ENCODE data around the gene IL4R.

The IL4R gene

GRCh38 chr16:27322858-27323780 is 9.3 kb downstream of the IL4R start:
- no peak for TF ChIP-seq ZFX (IDR thresholded peaks at IDR 0.05)
- TF ChIP-seq, protein P1, sequence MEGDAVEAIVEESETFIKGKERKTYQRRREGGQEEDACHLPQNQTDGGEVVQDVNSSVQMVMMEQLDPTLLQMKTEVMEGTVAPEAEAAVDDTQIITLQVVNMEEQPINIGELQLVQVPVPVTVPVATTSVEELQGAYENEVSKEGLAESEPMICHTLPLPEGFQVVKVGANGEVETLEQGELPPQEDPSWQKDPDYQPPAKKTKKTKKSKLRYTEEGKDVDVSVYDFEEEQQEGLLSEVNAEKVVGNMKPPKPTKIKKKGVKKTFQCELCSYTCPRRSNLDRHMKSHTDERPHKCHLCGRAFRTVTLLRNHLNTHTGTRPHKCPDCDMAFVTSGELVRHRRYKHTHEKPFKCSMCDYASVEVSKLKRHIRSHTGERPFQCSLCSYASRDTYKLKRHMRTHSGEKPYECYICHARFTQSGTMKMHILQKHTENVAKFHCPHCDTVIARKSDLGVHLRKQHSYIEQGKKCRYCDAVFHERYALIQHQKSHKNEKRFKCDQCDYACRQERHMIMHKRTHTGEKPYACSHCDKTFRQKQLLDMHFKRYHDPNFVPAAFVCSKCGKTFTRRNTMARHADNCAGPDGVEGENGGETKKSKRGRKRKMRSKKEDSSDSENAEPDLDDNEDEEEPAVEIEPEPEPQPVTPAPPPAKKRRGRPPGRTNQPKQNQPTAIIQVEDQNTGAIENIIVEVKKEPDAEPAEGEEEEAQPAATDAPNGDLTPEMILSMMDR (conservative IDR thresholded peaks at IDR 0.05): no peak
- no peak overlapping the region for H3K27ac ChIP-seq

DNA sequence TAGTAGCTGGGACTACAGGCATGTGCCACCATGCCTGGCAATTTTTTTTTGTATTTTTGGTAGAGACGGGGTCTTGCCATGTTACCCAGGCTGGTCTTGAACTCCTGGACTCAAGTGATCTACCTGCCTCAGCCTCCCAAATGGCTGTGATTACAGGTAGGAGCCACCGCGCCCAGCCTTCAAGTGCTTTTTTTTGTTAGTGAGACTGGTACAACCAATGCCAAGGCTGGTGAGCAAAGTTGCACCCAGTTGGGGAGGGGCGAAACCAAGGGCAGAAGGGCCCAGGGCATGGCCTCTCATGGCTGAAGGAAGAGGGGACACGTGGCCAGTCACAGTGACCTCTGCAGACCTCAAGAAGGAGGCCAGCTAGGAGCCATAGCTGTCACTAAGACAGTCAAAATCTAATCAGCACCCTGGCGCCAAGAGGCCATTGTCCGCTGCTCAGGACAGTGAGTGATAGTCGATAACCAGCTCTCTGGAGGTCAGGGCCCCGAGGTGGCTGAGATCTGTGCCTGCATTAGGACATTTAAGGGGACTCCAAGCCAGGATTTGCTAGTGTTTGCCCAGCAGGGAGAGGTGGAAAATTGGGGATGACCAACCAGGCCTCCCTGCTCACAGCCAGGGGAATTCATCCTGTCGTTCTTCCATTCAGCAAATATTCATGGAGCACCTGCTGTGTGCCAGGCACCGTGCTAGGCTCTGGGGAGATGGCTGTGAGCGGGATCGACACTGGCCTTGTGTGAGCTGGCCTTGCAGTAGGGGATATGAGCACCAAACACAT is 10.2 kb downstream of the IL4R start:
- no peak overlapping the region for H3K27ac ChIP-seq

GRCh38 chr16:27324851-27325301 is 11.1 kb downstream of the IL4R start:
- TF ChIP-seq ZFX (IDR thresholded peaks at IDR 0.05): no peak
- TF ChIP-seq, protein P1 (conservative IDR thresholded peaks at IDR 0.05): no peak
- no peak overlapping the region for H3K27ac ChIP-seq

More for the DNA sequence above, 10.2 kb downstream of the IL4R start:
- TF ChIP-seq ZFX (IDR thresholded peaks at IDR 0.05): no peak
- TF ChIP-seq, protein P1 (conservative IDR thresholded peaks at IDR 0.05): no peak

DNA sequence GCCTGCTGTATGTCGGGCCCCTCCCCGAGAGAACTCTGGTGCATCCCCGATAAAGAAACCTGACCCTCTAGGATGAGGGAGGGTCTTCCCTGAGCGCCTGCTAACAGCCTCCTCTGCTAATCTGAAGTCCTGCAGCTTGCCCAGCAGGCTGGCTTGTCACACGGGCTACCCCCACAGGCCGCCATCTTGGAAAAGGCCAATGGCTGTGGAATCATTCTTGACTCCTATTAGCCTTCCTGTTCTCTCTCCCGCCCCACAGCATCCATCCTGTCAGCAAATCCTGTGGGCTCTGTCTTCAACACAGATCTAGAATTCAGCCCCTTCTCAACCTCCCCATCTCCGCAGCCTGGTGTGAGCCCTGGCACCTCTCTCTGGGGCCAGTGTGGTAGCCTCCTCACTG is 12.0 kb downstream of the IL4R start:
- H3K27ac ChIP-seq: no peak overlapping the region
- no peak for TF ChIP-seq ZFX (IDR thresholded peaks at IDR 0.05)
- TF ChIP-seq, protein P1 (conservative IDR thresholded peaks at IDR 0.05): no peak

- H3K27ac ChIP-seq: no peak overlapping the region
- TF ChIP-seq ZFX (IDR thresholded peaks at IDR 0.05): no peak
- TF ChIP-seq, protein P1 (conservative IDR thresholded peaks at IDR 0.05): no peak
Observed at GRCh38 chr16:27326251-27326650, 12.5 kb downstream of the IL4R start.

GRCh38 chr16:27326738-27327585 is 13.2 kb downstream of the IL4R start:
- TF ChIP-seq, protein P1 (conservative IDR thresholded peaks at IDR 0.05): no peak
- TF ChIP-seq ZFX (IDR thresholded peaks at IDR 0.05): no peak
- H3K27ac ChIP-seq: no peak overlapping the region

Data from C4-2B (cell line).